Raji (cell line): ENCODE results near the gene RNF214.

Experiments
- POLR2A ChIP-seq: IDR thresholded peaks from 2 replicates; pipeline ENCODE4 v1.6.1; 2011; ENCODE audit warnings: low read depth, low read length, control low read depth; ENCODE audit not compliant: insufficient read depth

Gene RNF214

GRCh38 chr11:117281869-117282268 lies 49.4 kb downstream of the RNF214 start:
- no peak for TF ChIP-seq POLR2A

GRCh38 chr11:117282956-117283355 lies 50.5 kb downstream of the RNF214 start:
- no peak for TF ChIP-seq POLR2A

DNA sequence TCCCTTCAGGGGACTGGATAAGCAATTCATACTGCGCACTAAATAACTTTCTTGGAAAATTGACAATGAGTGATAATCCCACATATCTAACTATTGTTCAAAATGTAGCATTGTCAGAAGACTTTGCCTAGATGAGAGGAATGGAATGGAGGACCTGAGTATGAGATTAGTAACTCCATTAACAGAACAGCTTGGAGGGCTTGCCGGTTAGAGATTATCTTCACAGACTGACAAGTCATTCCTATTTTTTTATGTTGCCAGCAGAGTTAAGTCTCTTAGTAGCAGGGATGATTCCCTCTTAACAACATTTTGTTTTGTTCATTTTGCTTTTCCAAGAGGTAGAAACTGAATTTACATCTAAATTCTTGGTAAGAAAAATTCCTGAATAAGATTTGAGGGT lies 51.6 kb downstream of the RNF214 start:
- TF ChIP-seq POLR2A, result no peak

DNA sequence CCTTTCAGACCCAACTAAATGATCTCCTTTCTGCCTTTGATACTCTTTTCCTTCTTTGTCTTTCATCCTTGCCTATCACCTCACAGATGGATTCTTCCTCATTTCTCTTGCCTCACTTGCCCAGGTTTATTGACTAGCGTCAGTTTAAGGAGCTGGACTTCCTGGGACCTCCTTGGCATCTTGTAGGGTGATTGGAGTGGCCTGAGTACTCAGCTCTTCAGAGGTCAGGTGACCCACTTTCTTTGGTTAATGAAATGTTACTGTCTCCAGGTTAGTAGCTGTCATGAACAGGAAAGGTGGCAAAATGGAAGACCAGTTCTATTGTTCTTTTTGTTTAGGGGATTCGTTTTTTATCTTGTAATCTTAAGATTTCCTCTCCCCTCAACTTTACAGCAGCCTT lies 54.1 kb downstream of the RNF214 start:
- no peak for TF ChIP-seq POLR2A

DNA sequence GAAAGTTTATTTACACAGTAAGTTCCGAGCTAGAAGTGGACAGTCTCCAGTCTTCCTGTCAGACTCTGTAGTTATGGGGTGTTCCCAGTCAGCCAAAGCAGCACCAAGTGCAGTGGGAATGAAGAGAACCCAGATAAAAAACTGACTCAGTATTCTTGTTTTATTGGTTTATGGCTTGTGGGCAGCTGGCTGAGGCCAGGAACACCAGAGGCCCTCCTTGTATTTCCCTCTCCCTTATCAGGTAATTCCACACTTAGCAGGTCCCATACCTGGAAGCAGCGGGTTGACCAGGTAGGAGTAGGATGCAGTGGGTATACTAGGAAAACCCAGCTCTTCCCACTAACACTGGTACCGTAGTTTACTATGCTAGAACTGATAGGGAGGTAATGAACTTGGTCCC lies 55.2 kb downstream of the RNF214 start:
- TF ChIP-seq POLR2A, result no peak

GRCh38 chr11:117289795-117290194 lies 57.3 kb downstream of the RNF214 start:
- no peak for TF ChIP-seq POLR2A

DNA sequence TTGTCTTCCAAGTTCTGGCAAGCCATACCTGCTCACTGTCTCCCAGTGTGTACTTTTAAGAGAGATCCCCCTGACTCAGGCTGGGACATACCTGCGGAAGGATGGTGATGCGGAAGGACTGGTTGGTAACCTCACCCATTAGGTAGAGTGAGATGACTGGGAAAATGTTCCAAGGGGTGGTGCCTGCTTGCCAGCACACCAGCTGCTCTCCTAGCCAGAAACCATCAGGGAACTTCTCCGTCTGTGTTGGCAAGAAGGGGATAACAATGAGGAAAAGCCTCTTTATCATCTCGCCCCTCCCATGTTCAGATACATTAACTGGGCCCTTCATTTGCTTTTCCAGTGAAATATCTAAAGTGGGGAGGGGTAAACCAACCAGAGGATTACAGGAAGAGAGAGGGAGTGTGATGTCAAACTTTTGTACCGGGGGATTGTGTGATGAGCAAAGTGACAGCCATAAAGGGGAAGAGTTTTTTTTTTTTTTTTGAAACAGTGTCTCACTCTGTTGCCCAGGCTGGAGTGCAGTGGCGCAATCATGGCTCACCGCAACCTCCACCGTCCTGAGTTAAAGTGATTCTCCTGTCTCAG lies 58.4 kb downstream of the RNF214 start, which contains the start of gene BACE1-AS:
Gene BACE1-AS (plus strand): TSS at position 538 of the 588 bp plus-strand sequence.
- TF ChIP-seq POLR2A, result no peak

DNA sequence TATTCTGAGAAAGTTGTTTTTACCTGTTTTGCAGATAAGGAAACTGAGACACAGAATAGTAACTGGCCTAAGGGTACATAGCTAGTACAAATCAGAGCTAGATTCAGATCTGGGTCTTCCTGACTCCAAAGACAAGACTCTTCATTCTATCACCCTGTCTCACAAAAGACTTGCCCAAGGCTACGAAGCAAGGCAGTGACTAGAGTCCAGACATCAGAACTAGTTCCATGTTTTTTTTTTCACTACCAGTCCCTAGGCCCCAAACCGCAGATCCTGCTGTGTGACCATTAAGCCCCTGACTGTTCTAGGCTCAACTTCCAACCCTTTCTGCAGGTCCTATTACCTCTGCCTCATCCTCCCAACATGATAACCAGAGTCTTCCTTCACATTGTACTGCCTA lies 60.1 kb downstream of the RNF214 start:
- TF ChIP-seq POLR2A, result no peak

GRCh38 chr11:117295438-117296137 lies 63.1 kb downstream of the RNF214 start:
- TF ChIP-seq POLR2A, result no peak

- no peak for TF ChIP-seq POLR2A
Observed at GRCh38 chr11:117296881-117297280, 64.4 kb downstream of the RNF214 start.

DNA sequence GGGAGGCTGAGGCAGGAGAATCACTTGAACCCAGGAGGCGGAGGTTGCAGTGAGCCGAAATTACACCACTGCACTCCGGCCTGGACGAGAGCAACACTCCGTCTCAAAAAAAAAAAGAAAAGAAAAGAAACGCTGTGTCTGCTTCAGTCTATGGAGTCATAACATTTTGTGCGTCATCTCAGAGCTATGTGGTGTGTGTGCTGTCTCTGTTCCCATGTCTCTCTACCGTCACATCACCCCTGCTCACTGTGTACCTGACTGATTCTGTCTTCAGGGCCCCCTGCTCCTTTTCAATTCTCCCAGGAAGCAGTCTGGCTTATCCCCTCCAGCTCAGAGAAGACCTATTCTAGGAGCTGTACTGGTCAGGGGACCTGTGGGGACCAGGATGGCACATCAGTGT lies 65.7 kb downstream of the RNF214 start:
- no peak for TF ChIP-seq POLR2A

GRCh38 chr11:117299351-117300282 lies 67.1 kb downstream of the RNF214 start:
- no peak for TF ChIP-seq POLR2A

GRCh38 chr11:117300283-117300663 lies 67.8 kb downstream of the RNF214 start:
- TF ChIP-seq POLR2A, result no peak

DNA sequence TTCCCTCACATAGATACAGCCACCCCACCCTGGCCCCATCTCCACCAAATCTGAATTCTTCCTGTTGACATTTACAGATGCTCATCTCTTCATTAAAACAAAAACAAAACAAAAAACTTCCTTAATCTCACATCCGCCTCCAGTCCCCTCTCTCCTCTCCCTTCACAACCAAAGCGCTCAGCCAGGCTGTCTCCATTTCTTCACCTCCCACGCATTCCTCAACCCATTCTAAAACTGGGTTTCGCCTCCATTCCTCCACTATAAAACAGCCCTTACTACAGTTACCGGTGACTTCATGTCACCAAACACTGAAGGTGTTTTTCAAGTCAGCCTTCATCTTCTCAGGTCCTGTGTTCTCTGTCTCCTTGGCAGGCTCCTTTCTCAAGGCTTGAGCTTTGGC lies 68.3 kb downstream of the RNF214 start:
- TF ChIP-seq POLR2A, result no peak

DNA sequence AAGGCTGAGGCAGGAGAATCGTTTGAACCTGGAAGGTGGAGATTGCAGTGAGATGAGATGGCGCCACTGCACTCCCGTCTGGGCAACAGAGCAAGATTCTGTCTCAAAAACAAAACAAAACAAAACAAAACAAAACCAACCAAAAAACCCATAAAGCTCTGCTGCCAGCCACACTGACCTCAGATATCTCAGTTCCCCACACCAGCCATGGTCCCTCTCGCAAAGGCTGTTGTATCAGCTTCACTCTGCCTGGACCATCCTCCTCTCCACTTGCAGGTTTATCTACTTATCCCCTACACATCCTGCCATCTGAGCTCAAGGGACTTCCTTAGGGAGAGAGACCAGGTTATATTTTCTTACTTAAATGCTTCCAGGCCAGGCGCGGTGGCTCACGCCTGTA lies 69.8 kb downstream of the RNF214 start:
- TF ChIP-seq POLR2A, result no peak

DNA sequence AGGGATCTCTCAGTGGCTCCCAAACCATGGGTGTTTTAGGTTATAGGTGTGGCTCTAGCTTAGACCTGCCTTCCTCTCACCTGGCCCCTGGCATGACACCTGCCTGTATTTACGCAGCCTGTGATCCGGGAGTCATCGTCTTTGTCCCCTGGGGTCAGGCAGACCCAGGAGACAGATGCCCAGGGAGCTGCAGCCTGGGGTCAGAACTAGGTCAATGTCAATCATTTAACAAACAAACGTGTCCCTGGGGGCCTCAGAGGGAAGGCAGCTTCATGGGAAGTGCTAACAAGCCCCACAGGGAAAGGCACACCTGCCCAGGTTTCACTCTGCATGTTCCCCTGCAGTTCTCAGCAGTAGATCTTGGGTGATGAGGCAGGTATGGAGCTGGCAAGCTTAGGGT lies 70.6 kb downstream of the RNF214 start:
- no peak for TF ChIP-seq POLR2A
